ENCODE results near the gene SNX2. TPM values are rescaled to one million over a fixed set of nuclear protein-coding genes. Genes with fewer than 3 reads are reported as not detected.

The SNX2 gene
- total and polyA plus RNA-seq, 2 donors (not counting 1 experiment from before 2014, with no cell fraction given): 107 to 266 TPM

DNA sequence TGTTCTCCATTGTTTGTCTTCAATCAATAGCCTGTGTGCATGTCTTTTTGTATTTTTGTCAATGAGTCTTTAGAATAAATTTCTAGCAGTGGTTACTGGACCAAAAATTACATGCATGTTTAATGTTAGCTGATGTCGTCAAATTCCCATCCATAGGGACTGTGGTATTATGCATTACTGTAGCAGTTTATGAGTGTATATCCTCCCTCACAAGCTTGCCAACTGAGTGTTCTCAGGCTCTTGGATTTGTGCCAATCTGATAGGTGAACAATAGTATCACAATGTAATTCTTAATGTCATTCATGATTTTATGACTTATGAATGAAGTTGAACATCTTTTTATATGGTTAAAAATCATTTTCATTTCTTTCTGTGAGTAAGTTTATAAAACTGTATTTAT, 83.6 kb downstream of the SNX2 start:
- Histone ChIP-seq H3K36me3 (replicated peaks in 1 of 2; ENCODE audit: control extremely low read depth in 1 of 2, control insufficient read depth in 1 of 2, extremely low read depth in 1 of 2, insufficient read depth in 2 of 2, low read length in 1 of 2) (no peaks in the 10 kb centered on the region), H3K9me3 (ENCODE audit: control extremely low read depth in 1 of 3, control insufficient read depth in 2 of 3, insufficient read depth in 1 of 3, low read length in 2 of 3) (no peaks in the 10 kb centered on the region), H3K4me3 (ENCODE audit: control extremely low read depth in 1 of 5, extremely low read depth in 1 of 5, insufficient read depth in 1 of 5, low read depth in 2 of 5, low read length in 4 of 5) (no peak overlapping the region), H3K27ac (ENCODE audit: low read length in 2 of 2) (no peak overlapping the region), H3K4me2 (replicated peaks; ENCODE audit: low read depth, low read length, poor library complexity, severe bottlenecking) (no peak overlapping the region), H2AFZ (ENCODE audit: insufficient read depth, low read depth, low read length, poor library complexity, severe bottlenecking) (no peak overlapping the region), H3K79me2 (ENCODE audit: control insufficient read depth, insufficient read depth, low read length) (no peaks in the 10 kb centered on the region), H3K27me3 (replicated peaks in 1 of 4; ENCODE audit: control extremely low read depth in 1 of 4, control insufficient read depth in 3 of 4, insufficient read depth in 4 of 4, low read length in 3 of 4) (no peaks in the 10 kb centered on the region), H4K20me1 (ENCODE audit: control insufficient read depth, insufficient read depth, low read length, poor library complexity, severe bottlenecking) (no peaks in the 10 kb centered on the region), H3K4me1 (ENCODE audit: control insufficient read depth in 2 of 2, insufficient read depth in 2 of 2, low read length in 2 of 2) (no peaks in the 10 kb centered on the region), H3K9ac (ENCODE audit: low read length) (no peak overlapping the region)
- H3K9me3 Mint-ChIP-seq (ENCODE audit: insufficient read depth): no peaks in the 10 kb centered on the region
- no peak for DNase-seq
- intact Hi-C loops (cut with micrococcal nuclease): no loop called here
- CTCF ChIA-PET: no interaction called here
- no peak overlapping the region for H3K27ac Mint-ChIP-seq
- POLR2A ChIA-PET: no interaction called here
- H3K27me3 Mint-ChIP-seq: no peaks in the 10 kb centered on the region
- TF ChIP-seq, protein P1, sequence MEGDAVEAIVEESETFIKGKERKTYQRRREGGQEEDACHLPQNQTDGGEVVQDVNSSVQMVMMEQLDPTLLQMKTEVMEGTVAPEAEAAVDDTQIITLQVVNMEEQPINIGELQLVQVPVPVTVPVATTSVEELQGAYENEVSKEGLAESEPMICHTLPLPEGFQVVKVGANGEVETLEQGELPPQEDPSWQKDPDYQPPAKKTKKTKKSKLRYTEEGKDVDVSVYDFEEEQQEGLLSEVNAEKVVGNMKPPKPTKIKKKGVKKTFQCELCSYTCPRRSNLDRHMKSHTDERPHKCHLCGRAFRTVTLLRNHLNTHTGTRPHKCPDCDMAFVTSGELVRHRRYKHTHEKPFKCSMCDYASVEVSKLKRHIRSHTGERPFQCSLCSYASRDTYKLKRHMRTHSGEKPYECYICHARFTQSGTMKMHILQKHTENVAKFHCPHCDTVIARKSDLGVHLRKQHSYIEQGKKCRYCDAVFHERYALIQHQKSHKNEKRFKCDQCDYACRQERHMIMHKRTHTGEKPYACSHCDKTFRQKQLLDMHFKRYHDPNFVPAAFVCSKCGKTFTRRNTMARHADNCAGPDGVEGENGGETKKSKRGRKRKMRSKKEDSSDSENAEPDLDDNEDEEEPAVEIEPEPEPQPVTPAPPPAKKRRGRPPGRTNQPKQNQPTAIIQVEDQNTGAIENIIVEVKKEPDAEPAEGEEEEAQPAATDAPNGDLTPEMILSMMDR (IDR thresholded peaks at IDR 0.05): no peak
- TF ChIP-seq EZH2 (IDR thresholded peaks at IDR 0.05; ENCODE audit: borderline replicate concordance, insufficient read depth, low read depth, low read length, poor library complexity, severe bottlenecking): no peak
- no CpG with 5 or more reads among the region's 1 CpG for WGBS (ENCODE audit: insufficient coverage)
- no peaks in the 10 kb centered on the region for H3K4me1 Mint-ChIP-seq
- ATAC-seq (ENCODE audit: low read depth): no peak
- H3K4me3 Mint-ChIP-seq: no peak overlapping the region

DNA sequence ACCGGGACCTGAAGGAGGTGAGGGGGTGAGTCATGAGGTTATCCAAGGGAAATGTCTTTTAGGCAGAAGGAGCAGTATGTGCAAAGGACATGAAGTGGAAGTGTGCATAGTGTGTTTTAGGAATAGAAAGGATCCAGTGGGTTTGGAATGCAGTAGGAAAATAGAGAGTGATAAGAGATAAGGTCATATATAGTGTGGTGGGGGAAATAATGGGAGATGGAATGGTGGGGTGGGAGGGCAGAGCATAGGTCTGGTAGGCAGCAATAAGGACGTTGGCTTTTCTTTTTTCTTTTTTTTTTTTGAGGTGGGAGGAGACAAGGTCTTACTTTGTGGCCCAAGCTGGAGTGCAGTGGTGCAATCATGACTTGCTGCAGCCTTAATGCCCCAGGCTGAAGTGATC, 88.4 kb downstream of the SNX2 start:
- 51% methylated on average over 2 of the region's 2 CpGs for WGBS (ENCODE audit: insufficient coverage)

More for the DNA sequence above, 88.4 kb downstream of the SNX2 start:
- no peak overlapping the region for H3K27ac ChIP-seq (ENCODE audit: low read length in 2 of 2)
- no peaks in the 10 kb centered on the region for H4K20me1 ChIP-seq (ENCODE audit: control insufficient read depth, insufficient read depth, low read length, poor library complexity, severe bottlenecking)
- no peaks in the 10 kb centered on the region for H3K9me3 ChIP-seq (ENCODE audit: control extremely low read depth in 1 of 3, control insufficient read depth in 2 of 3, insufficient read depth in 1 of 3, low read length in 2 of 3)
- no peak for DNase-seq
- no peak overlapping the region for H2AFZ ChIP-seq (ENCODE audit: insufficient read depth, low read depth, low read length, poor library complexity, severe bottlenecking)
- ChIA-PET CTCF (no interaction called here), POLR2A (no interaction called here)
- H3K27me3 ChIP-seq (replicated peaks in 1 of 4; ENCODE audit: control extremely low read depth in 1 of 4, control insufficient read depth in 3 of 4, insufficient read depth in 4 of 4, low read length in 3 of 4): no peaks in the 10 kb centered on the region
- no peak overlapping the region for H3K9ac ChIP-seq (ENCODE audit: low read length)
- no peaks in the 10 kb centered on the region for H3K9me3 Mint-ChIP-seq (ENCODE audit: insufficient read depth)
- H3K4me1 Mint-ChIP-seq: no peaks in the 10 kb centered on the region
- ATAC-seq (ENCODE audit: low read depth): no peak
- H3K4me1 ChIP-seq (ENCODE audit: control insufficient read depth in 2 of 2, insufficient read depth in 2 of 2, low read length in 2 of 2): no peaks in the 10 kb centered on the region
- TF ChIP-seq, protein P1 (IDR thresholded peaks at IDR 0.05): no peak
- no peak for TF ChIP-seq EZH2 (IDR thresholded peaks at IDR 0.05; ENCODE audit: borderline replicate concordance, insufficient read depth, low read depth, low read length, poor library complexity, severe bottlenecking)
- H3K27me3 Mint-ChIP-seq: no peaks in the 10 kb centered on the region
- H3K4me3 ChIP-seq (ENCODE audit: control extremely low read depth in 1 of 5, extremely low read depth in 1 of 5, insufficient read depth in 1 of 5, low read depth in 2 of 5, low read length in 4 of 5): no peak overlapping the region
- H3K4me2 ChIP-seq (replicated peaks; ENCODE audit: low read depth, low read length, poor library complexity, severe bottlenecking): no peak overlapping the region
- no peak overlapping the region for H3K4me3 Mint-ChIP-seq
- no peak overlapping the region for H3K27ac Mint-ChIP-seq
- H3K79me2 ChIP-seq (ENCODE audit: control insufficient read depth, insufficient read depth, low read length): no peaks in the 10 kb centered on the region
- intact Hi-C loops (cut with micrococcal nuclease): no loop called here
- no peaks in the 10 kb centered on the region for H3K36me3 ChIP-seq (replicated peaks in 1 of 2; ENCODE audit: control extremely low read depth in 1 of 2, control insufficient read depth in 1 of 2, extremely low read depth in 1 of 2, insufficient read depth in 2 of 2, low read length in 1 of 2)

Data from B cell (primary cell).